Stimulated activated naive CD8-positive, alpha-beta T cell treated with anti-CD3 and anti-CD28 coated beads, Interleukin-15, amount 100 ng/mL, for 72 hours (primary cell): ENCODE data around the gene CHRNA4.

Source experiments
- ATAC-seq: fragments of 150-1000 bp; cut with Tn5 transposase; 2 replicates; pipeline ENCODE4 v1.10.0; 2021; ENCODE audit warnings: mild to moderate bottlenecking, moderate library complexity
- DNase-seq, 2 donors: peaks; one replicate each; pipeline ENCODE4 v3.0.0; 2021 to 2022
- H3K27ac Mint-ChIP-seq, 2 donors: one replicate each; pipeline ENCODE4 v1.8.0; 2022; ENCODE audit warnings: mild to moderate bottlenecking in 2 of 2, mixed read lengths in 2 of 2, moderate library complexity in 2 of 2
- H3K27me3 Mint-ChIP-seq: one replicate; pipeline ENCODE4 v1.8.0; 2022; ENCODE audit warnings: mixed read lengths
- H3K4me1 Mint-ChIP-seq: one replicate; pipeline ENCODE4 v1.8.0; 2022; ENCODE audit warnings: mild to moderate bottlenecking, mixed read lengths
- H3K4me3 Mint-ChIP-seq, 2 donors: one replicate each; pipeline ENCODE4 v1.8.0; 2022; ENCODE audit warnings: mild to moderate bottlenecking in 2 of 2, mixed read lengths in 2 of 2, moderate library complexity in 1 of 2
- H3K9me3 Mint-ChIP-seq, 2 donors: one replicate each; pipeline ENCODE4 v1.8.0; 2022; ENCODE audit warnings: mixed read lengths in 2 of 2

The CHRNA4 gene

DNA sequence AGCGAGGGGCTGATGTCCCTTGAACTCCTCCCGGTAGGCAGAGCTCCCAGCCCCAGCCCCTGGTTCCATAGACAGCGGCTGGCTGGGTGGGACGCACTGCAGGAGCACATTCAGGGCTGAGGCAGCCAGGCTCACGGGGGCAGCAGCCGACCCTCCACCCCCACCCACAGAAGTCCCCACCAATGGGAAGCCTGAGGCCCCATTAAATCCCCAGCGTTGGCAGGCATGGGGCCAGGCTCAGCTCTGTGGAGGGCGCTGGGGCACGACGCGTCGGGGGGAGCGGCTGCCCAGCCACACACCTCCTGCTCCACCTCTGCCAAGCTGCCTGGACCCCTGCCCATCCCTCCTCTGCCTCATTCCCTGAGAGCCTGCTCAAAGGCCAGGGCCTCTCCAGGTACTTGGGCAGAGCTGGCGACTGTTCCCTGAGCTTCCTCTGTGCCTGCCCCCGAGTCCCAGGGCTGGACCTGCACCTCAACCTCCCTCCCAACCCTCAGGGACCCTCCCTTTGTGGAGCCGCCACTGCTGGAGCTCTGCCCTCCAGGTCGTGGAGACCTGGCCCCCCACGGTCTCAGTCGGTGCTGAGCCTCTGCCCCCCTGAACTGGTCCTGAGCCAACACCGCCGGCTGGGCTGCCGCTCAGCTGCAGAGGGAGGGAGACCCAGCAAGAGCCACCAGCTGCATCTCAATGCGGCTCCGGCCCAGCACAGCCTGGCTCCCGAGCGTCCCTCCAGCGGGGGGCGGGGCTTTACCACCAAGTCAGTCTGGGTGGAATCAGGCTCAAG lies 9.1 kb downstream of the CHRNA4 start:
- no peak overlapping the region for H3K27ac Mint-ChIP-seq
- no peak for DNase-seq

DNA sequence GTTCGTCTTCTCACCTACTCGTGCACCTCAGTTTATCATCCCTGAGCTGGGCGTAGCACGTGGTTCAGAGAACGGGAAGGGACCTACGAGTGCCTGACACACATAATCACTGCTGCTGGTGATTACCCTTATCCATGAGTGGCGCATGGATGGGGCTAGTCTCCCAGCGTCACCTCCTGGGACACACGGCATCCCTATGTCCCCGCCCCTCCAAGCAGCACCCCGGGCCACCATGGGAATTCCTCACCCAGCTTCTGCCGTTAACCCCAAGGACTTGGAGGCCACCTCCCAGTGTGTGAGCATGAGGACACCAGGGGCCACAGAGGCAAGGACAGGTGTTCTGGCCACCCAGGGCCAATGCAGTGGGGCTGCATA lies 9.8 kb downstream of the CHRNA4 start:
- Mint-ChIP-seq H3K27me3 (peaks cover 14% of the 10 kb centered on the region), H3K27ac (peak overlapping the region in 1 of 2 donors; percentile 76), H3K9me3 (peaks cover 4 to 15% of the 10 kb centered on the region in 2 donors), H3K4me3 (no peak overlapping the region), H3K4me1 (no peaks in the 10 kb centered on the region)
- ATAC-seq (no peak), DNase-seq (no peak)

More for the DNA sequence above, 9.1 kb downstream of the CHRNA4 start:
- no peak overlapping the region for H3K4me3 Mint-ChIP-seq
- peaks cover 4 to 15% of the 10 kb centered on the region in 2 donors for H3K9me3 Mint-ChIP-seq
- H3K4me1 Mint-ChIP-seq = no peaks in the 10 kb centered on the region
- peaks cover 14% of the 10 kb centered on the region for H3K27me3 Mint-ChIP-seq
- ATAC-seq = no peak

- peaks cover 13% of the 10 kb centered on the region for H3K27me3 Mint-ChIP-seq
- DNase-seq (no peak), ATAC-seq (no peak)
- H3K9me3 Mint-ChIP-seq = peaks cover 4 to 15% of the 10 kb centered on the region in 2 donors
- peak overlapping the region in 1 of 2 donors; percentile 76 for H3K27ac Mint-ChIP-seq
- no peaks in the 10 kb centered on the region for H3K4me1 Mint-ChIP-seq
- H3K4me3 Mint-ChIP-seq = no peak overlapping the region
These were observed 10.4 kb downstream of the CHRNA4 start for GRCh38 chr20:63350597-63351325.

GRCh38 chr20:63350196-63350595 lies 11.0 kb downstream of the CHRNA4 start:
- ATAC-seq = no peak
- Mint-ChIP-seq H3K27ac (no peak overlapping the region), H3K4me3 (no peak overlapping the region), H3K27me3 (peaks cover 7% of the 10 kb centered on the region), H3K4me1 (no peaks in the 10 kb centered on the region), H3K9me3 (peaks cover 4 to 15% of the 10 kb centered on the region in 2 donors)
- DNase-seq = no peak

- H3K4me3 Mint-ChIP-seq = no peak overlapping the region
- DNase-seq = no peak
- H3K27me3 Mint-ChIP-seq = peaks cover under 1% of the 10 kb centered on the region
- peak overlapping the region in 1 of 2 donors; percentile 19 for H3K27ac Mint-ChIP-seq
- H3K9me3 Mint-ChIP-seq = peaks cover 4 to 15% of the 10 kb centered on the region in 2 donors
- ATAC-seq = no peak
- H3K4me1 Mint-ChIP-seq = no peaks in the 10 kb centered on the region
These were observed 11.6 kb downstream of the CHRNA4 start for GRCh38 chr20:63349516-63349895.

DNA sequence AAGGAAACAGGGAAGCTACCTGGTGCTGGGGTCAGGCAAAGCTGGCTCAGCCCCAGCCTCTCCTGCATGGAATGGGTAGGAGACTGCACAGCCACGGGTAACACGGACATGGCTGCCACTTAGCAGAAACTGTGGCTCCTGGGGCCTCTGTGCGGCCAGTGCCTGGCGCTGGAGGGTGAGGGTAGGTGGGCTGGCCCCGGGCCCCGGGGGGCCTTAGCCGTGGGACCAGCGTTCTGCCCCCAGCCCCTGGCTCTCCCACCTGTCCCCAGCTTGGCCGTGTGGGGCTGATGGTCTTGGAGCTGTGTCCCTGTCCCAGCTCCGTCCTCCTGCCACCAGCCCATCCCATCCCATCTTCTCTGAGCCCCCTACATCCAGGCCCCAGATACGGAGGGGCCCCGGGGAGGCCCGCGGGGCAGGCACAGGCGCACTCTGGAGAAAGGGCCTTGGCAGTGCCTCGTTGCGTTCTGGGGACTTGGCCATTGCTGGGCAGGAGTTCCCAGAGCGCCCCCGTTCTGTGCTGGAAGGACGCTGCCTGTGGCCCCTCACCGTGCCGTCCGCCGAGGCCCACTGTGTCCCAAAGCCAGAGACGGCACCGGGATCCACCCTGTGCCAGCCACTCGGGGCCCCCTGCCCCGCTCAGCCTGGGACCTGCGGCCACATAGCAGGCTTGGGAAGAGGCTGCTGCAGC lies 12.2 kb downstream of the CHRNA4 start:
- DNase-seq = no peak
- ATAC-seq = no peak
- peaks cover 4 to 15% of the 10 kb centered on the region in 2 donors for H3K9me3 Mint-ChIP-seq
- no peaks in the 10 kb centered on the region for H3K27me3 Mint-ChIP-seq
- H3K4me1 Mint-ChIP-seq = no peaks in the 10 kb centered on the region
- H3K4me3 Mint-ChIP-seq = no peak overlapping the region
- H3K27ac Mint-ChIP-seq = no peak overlapping the region

- no peak for DNase-seq
- Mint-ChIP-seq H3K4me3 (no peak overlapping the region), H3K9me3 (peaks cover 4 to 15% of the 10 kb centered on the region in 2 donors), H3K27me3 (no peaks in the 10 kb centered on the region), H3K27ac (no peak overlapping the region), H3K4me1 (no peaks in the 10 kb centered on the region)
- ATAC-seq = no peak
These were observed 13.0 kb downstream of the CHRNA4 start for GRCh38 chr20:63347950-63348827.

- H3K4me3 Mint-ChIP-seq = no peak overlapping the region
- no peak for ATAC-seq
- no peak for DNase-seq
These were observed 13.9 kb downstream of the CHRNA4 start for GRCh38 chr20:63347081-63347741.

DNA sequence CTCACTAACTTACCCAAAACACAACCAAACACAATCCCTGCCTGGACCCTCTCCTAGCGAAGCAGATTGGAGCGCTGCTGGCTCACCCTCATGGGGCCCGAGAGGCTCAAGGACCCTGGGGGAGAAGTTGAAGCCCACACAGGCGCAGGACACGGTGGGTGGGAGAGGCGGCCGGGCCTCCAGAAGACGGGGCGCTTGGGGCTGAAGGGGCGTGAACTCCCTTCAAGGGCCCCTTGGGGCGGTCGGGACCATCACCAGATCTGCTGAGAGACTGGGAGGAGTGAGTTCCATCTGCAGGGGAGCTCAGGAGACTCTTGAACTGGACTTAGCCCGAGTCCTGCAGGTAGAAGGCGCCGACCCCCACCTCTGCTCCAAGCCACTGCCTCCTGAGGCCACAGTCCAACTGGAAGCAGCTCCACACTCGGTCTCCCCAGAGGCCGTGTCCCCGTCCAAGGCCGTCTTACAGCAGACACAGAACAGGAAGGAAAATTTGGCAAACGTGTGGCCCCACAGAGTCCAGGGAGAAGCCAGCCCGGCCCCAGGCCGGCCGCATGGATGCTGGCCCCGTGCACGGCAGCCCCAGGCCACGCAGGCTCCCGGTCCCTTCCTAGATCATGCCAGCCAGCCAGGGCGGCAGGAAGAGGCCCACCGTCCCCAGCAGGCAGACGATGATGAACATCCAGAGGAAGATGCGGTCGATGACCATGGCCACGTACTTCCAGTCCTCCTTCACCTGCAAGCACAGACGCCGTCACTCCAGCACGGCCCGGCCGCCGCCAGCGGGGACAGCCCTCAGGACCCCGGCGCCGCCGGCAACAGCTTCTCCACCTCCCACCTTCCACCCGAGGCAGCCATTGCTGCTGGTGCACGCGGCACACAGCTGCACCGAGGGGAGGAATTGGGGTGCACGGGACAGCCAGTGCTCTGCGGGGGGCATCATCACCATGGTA lies 14.7 kb downstream of the CHRNA4 start:
- DNase-seq (no peak), ATAC-seq (no peak)
- Mint-ChIP-seq H3K27me3 (peaks cover 11% of the 10 kb centered on the region), H3K4me1 (no peaks in the 10 kb centered on the region), H3K9me3 (peaks cover 4 to 15% of the 10 kb centered on the region in 2 donors), H3K4me3 (no peak overlapping the region), H3K27ac (no peak overlapping the region)

More at GRCh38 chr20:63347081-63347741, 13.9 kb downstream of the CHRNA4 start:
- Mint-ChIP-seq H3K27me3 (peaks cover 3% of the 10 kb centered on the region), H3K27ac (no peak overlapping the region), H3K9me3 (peaks cover 4 to 15% of the 10 kb centered on the region in 2 donors), H3K4me1 (no peaks in the 10 kb centered on the region)

DNA sequence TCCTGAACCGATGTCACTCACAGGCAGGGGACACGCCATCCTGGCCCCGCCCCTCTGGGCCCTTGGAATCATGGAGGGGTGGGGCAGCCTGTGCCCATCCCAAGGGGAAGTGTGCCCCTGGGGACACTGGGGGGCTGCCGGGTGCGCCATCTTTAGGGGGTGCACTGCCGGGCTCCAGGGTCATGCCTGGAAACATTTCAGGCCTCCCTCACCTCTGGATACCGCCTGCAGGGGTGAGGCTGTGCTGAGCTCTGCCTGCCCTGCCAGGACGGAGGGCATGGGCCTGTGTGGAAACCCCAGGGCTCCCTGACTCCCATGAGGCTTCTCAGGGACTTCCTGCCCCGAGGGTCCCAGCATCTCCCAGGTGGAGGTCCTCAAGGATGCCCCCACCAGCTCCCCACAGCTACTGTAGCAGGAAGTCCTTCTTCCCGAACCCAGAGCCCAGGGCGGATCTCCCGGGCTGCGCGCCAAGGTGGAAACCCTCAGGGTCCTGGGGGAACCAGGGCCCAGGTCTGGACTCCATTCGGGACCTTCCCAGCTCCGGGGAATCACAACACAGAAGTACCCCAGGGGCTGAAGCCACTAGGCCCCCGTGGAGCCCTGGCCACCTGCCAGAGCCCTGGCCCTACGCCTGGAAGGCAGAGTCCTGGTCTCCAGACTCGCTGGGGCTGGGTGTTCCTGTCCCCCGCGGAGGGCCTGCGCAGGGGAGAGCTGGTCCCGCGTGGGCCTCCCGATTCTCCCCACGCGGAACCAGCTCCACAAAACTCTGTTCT lies 15.6 kb downstream of the CHRNA4 start:
- DNase-seq (no peak), ATAC-seq (no peak)
- no peak overlapping the region for H3K27ac Mint-ChIP-seq
- no peak overlapping the region for H3K4me3 Mint-ChIP-seq
- peaks cover 19% of the 10 kb centered on the region for H3K27me3 Mint-ChIP-seq
- no peaks in the 10 kb centered on the region for H3K4me1 Mint-ChIP-seq
- peaks cover 4 to 6% of the 10 kb centered on the region in 2 donors for H3K9me3 Mint-ChIP-seq

GRCh38 chr20:63344616-63345327 lies 16.4 kb downstream of the CHRNA4 start:
- Mint-ChIP-seq H3K4me3 (no peak overlapping the region), H3K27ac (no peak overlapping the region), H3K4me1 (no peaks in the 10 kb centered on the region), H3K27me3 (peaks cover 19% of the 10 kb centered on the region), H3K9me3 (peaks cover 0 to under 1% of the 10 kb centered on the region in 2 donors)
- no peak for ATAC-seq
- DNase-seq = no peak

- H3K4me1 Mint-ChIP-seq = no peaks in the 10 kb centered on the region
- no peak for ATAC-seq
- H3K27ac Mint-ChIP-seq = no peak overlapping the region
- H3K27me3 Mint-ChIP-seq = peaks cover 23% of the 10 kb centered on the region
- DNase-seq = no peak
- H3K4me3 Mint-ChIP-seq = no peak overlapping the region
- H3K9me3 Mint-ChIP-seq = peaks cover 0 to 10% of the 10 kb centered on the region in 2 donors
These were observed 17.4 kb downstream of the CHRNA4 start for GRCh38 chr20:63343460-63344445.
